Trophoblast cell (in vitro differentiated cells and primary cell): ENCODE measurements around the gene DNAJC4.

Experiments
- DNase-seq, 2 donors: peaks; one replicate each; pipeline ENCODE4 v3.0.0-alpha.2; 2016
- H2AFZ ChIP-seq: 2 replicates; pipeline ENCODE4 v1.6.1; 2013; ENCODE audit warnings: low read length, moderate library complexity, mild to moderate bottlenecking; ENCODE audit not compliant: insufficient read depth, poor library complexity
- H2AK5ac ChIP-seq: 2 replicates; pipeline ENCODE4 v1.6.1; 2013; ENCODE audit warnings: mild to moderate bottlenecking, low read length
- H2BK120ac ChIP-seq: 2 replicates; pipeline ENCODE4 v1.6.1; 2013; ENCODE audit warnings: low read length, mild to moderate bottlenecking, moderate library complexity; ENCODE audit not compliant: insufficient read depth, poor library complexity
- H2BK12ac ChIP-seq: 2 replicates; pipeline ENCODE4 v1.6.1; 2013; ENCODE audit warnings: mild to moderate bottlenecking, low read length, moderate library complexity
- H2BK5ac ChIP-seq: 2 replicates; pipeline ENCODE4 v1.6.1; 2013; ENCODE audit warnings: low read length, low read depth, moderate library complexity, mild to moderate bottlenecking; ENCODE audit not compliant: poor library complexity
- H3K14ac ChIP-seq: 2 replicates; pipeline ENCODE4 v1.6.1; 2013; ENCODE audit warnings: mild to moderate bottlenecking, low read length
- H3K18ac ChIP-seq: 2 replicates; pipeline ENCODE4 v1.6.1; 2013; ENCODE audit warnings: mild to moderate bottlenecking, low read length
- H3K23ac ChIP-seq: 2 replicates; pipeline ENCODE4 v1.6.1; 2013; ENCODE audit warnings: low read length
- H3K27ac ChIP-seq: 2 replicates; pipeline ENCODE4 v1.5.1; 2013; ENCODE audit warnings: low read depth, mild to moderate bottlenecking, inconsistent platforms, low read length, moderate library complexity
- H3K27me3 ChIP-seq: 2 replicates; pipeline ENCODE4 v1.6.1; 2013; ENCODE audit warnings: inconsistent platforms, mild to moderate bottlenecking, low read length, moderate library complexity; ENCODE audit not compliant: insufficient read depth
- H3K36me3 ChIP-seq, 2 experiments: 1 replicate in 1 of 2; 2 replicates in 1 of 2; pipeline ENCODE4 v1.6.1; 2013; ENCODE audit warnings: low read length in 2 of 2, mild to moderate bottlenecking in 2 of 2, moderate library complexity in 1 of 2; ENCODE audit not compliant: insufficient read depth in 2 of 2, control insufficient read depth in 1 of 2
- H3K4ac ChIP-seq: 2 replicates; pipeline ENCODE4 v1.6.1; 2013; ENCODE audit warnings: low read depth, mild to moderate bottlenecking, low read length, moderate library complexity
- H3K4me1 ChIP-seq, 2 experiments: 1 replicate in 1 of 2; 2 replicates in 1 of 2; pipeline ENCODE4 v1.6.1; 2013; ENCODE audit warnings: low read length in 2 of 2, mild to moderate bottlenecking in 2 of 2, moderate library complexity in 1 of 2; ENCODE audit not compliant: insufficient read depth in 2 of 2, control insufficient read depth in 1 of 2
- H3K4me2 ChIP-seq: 2 replicates; pipeline ENCODE4 v1.6.1; 2013; ENCODE audit warnings: inconsistent platforms, mild to moderate bottlenecking, low read length, moderate library complexity
- H3K4me3 ChIP-seq: 2 replicates; pipeline ENCODE4 v1.5.1; 2013; ENCODE audit warnings: mild to moderate bottlenecking, low read depth, low read length, inconsistent platforms
- H3K79me1 ChIP-seq: one replicate; pipeline ENCODE4 v1.6.1; 2013; ENCODE audit warnings: low read length
- H3K79me2 ChIP-seq: 2 replicates; pipeline ENCODE4 v1.6.1; 2013; ENCODE audit warnings: low read length, mild to moderate bottlenecking; ENCODE audit not compliant: control insufficient read depth, insufficient read depth, poor library complexity
- H3K9ac ChIP-seq: 2 replicates; pipeline ENCODE4 v1.6.1; 2013; ENCODE audit warnings: mild to moderate bottlenecking, low read length
- H3K9me3 ChIP-seq: 2 replicates; pipeline ENCODE4 v1.6.1; 2013; ENCODE audit warnings: low read depth, mild to moderate bottlenecking, control low read depth, inconsistent platforms, low read length; ENCODE audit not compliant: insufficient read depth
- H4K12ac ChIP-seq: 2 replicates; pipeline ENCODE4 v1.6.1; 2013; ENCODE audit warnings: low read depth, mild to moderate bottlenecking, low read length, moderate library complexity
- H4K8ac ChIP-seq: 2 replicates; pipeline ENCODE4 v1.6.1; 2013; ENCODE audit warnings: low read depth, mild to moderate bottlenecking, low read length, moderate library complexity
- H4K91ac ChIP-seq: one replicate; pipeline ENCODE4 v1.6.1; 2013; ENCODE audit warnings: low read depth, mild to moderate bottlenecking, low read length, moderate library complexity
- WGBS: extraction: QIAGEN DNeasy Blood & Tissue Kit; methylation state at CpG from one replicate; pipeline ENCODE4 v1.1.7; 2013; ENCODE audit warnings: missing lambda C conversion rate; ENCODE audit not compliant: insufficient read length, insufficient coverage; ENCODE audit errors: extremely low coverage; 5-methylcytosine and 5-hydroxymethylcytosine counted together

DNAJC4 gene

DNA sequence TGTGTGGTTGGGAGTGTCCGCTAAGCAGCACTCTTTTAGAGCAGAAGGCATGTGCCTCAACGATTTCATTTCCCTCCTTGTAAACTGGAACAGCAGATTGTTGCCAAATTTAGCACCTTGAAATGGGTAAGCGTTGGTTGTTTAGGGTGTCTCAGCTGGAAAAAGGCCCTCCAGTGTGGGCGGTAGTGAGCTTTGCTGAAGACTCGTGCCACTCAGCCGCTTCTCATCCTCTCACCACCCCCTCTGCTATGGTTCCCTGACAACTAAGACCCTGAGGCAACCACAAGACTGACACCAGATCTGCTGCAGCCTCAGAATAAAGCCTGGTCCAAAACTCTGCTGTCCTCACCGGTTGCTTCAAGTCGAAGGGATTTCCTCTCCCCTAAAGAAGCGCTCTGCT, 33.7 kb upstream of the DNAJC4 start:
- Histone ChIP-seq H3K79me2 (no peaks in the 10 kb centered on the region), H3K36me3 (peaks cover 66 to 81% of the 10 kb centered on the region in 2 experiments), H2BK5ac (no peak overlapping the region), H3K9me3 (no peaks in the 10 kb centered on the region), H4K12ac (no peak overlapping the region), H3K14ac (no peak overlapping the region), H2AFZ (no peak overlapping the region), H3K4me2 (no peak overlapping the region), H2BK120ac (no peak overlapping the region), H4K8ac (no peak overlapping the region), H3K18ac (no peak overlapping the region), H3K79me1 (no peaks in the 10 kb centered on the region), H3K4ac (no peak overlapping the region), H2BK12ac (no peak overlapping the region), H3K4me3 (no peak overlapping the region), H3K27ac (no peak overlapping the region), H3K4me1 (no peaks in the 10 kb centered on the region), H3K27me3 (no peaks in the 10 kb centered on the region), H3K9ac (no peak overlapping the region), H4K91ac (no peak overlapping the region), H3K23ac (no peak overlapping the region), H2AK5ac (no peak overlapping the region)
- no peak for DNase-seq
- WGBS: no CpG with 5 or more reads among the region's 9 CpGs

- no peaks in the 10 kb centered on the region for H3K9me3 ChIP-seq
- no peak overlapping the region for H3K14ac ChIP-seq
- H3K23ac ChIP-seq: no peak overlapping the region
- no CpG with 5 or more reads among the region's 2 CpGs for WGBS
- no peak overlapping the region for H3K4ac ChIP-seq
- H2BK5ac ChIP-seq: no peak overlapping the region
- H2AFZ ChIP-seq: no peak overlapping the region
- H3K27me3 ChIP-seq: no peaks in the 10 kb centered on the region
- no peak overlapping the region for H2BK120ac ChIP-seq
- H3K4me2 ChIP-seq: no peak overlapping the region
- H3K4me1 ChIP-seq: no peaks in the 10 kb centered on the region
- H2BK12ac ChIP-seq: no peak overlapping the region
- no peak overlapping the region for H2AK5ac ChIP-seq
- no peaks in the 10 kb centered on the region for H3K79me1 ChIP-seq
- no peaks in the 10 kb centered on the region for H3K79me2 ChIP-seq
- no peak overlapping the region for H3K27ac ChIP-seq
- peaks cover 66 to 89% of the 10 kb centered on the region in 2 experiments for H3K36me3 ChIP-seq
- no peak for DNase-seq
- H3K18ac ChIP-seq: no peak overlapping the region
- H3K4me3 ChIP-seq: no peak overlapping the region
- no peak overlapping the region for H4K8ac ChIP-seq
- no peak overlapping the region for H3K9ac ChIP-seq
- no peak overlapping the region for H4K91ac ChIP-seq
- no peak overlapping the region for H4K12ac ChIP-seq
Observed at GRCh38 chr11:64198511-64198910, 31.8 kb upstream of the DNAJC4 start.

- DNase-seq: no peak
- no peak overlapping the region for H4K8ac ChIP-seq
- H3K9me3 ChIP-seq: no peaks in the 10 kb centered on the region
- H3K27ac ChIP-seq: no peak overlapping the region
- no peak overlapping the region for H3K9ac ChIP-seq
- no peak overlapping the region for H2BK120ac ChIP-seq
- no peaks in the 10 kb centered on the region for H3K27me3 ChIP-seq
- no peaks in the 10 kb centered on the region for H3K79me1 ChIP-seq
- no CpG with 5 or more reads among the region's 3 CpGs for WGBS
- H3K4ac ChIP-seq: no peak overlapping the region
- H3K23ac ChIP-seq: no peak overlapping the region
- no peak overlapping the region for H3K4me2 ChIP-seq
- H2AK5ac ChIP-seq: no peak overlapping the region
- no peaks in the 10 kb centered on the region for H3K4me1 ChIP-seq
- H3K4me3 ChIP-seq: no peak overlapping the region
- H3K36me3 ChIP-seq: peaks cover 70 to 89% of the 10 kb centered on the region in 2 experiments
- no peak overlapping the region for H2BK5ac ChIP-seq
- no peak overlapping the region for H2AFZ ChIP-seq
- H2BK12ac ChIP-seq: no peak overlapping the region
- no peak overlapping the region for H4K91ac ChIP-seq
- H3K79me2 ChIP-seq: no peaks in the 10 kb centered on the region
- H3K18ac ChIP-seq: no peak overlapping the region
- no peak overlapping the region for H4K12ac ChIP-seq
- no peak overlapping the region for H3K14ac ChIP-seq
Observed at GRCh38 chr11:64201543-64201942, 28.8 kb upstream of the DNAJC4 start.

DNA sequence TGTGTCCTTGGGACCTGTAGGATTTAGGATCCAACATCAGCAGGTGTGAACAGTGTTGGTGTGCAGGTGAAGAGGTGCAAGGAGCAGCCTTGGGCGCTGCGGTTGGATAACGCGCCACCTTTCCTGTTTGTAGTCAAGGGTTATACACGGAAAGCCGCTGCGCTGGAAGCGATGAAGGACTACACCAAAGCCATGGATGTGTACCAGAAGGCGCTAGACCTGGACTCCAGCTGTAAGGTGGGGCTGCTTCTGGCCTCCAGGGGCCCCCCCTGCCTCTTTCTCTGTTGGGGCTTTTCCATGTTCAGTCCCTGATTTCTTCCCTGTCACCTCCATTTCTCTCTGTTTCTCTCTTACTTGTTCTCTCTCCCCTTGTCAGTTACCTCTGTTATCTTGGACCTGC, 27.4 kb upstream of the DNAJC4 start:
- WGBS: no CpG with 5 or more reads among the region's 9 CpGs

More for the DNA sequence above, 27.4 kb upstream of the DNAJC4 start:
- Histone ChIP-seq H2BK5ac (no peak overlapping the region), H4K8ac (no peak overlapping the region), H3K4ac (no peak overlapping the region), H3K14ac (no peak overlapping the region), H3K9me3 (no peaks in the 10 kb centered on the region), H3K36me3 (peaks cover 70 to 85% of the 10 kb centered on the region in 2 experiments), H3K4me3 (no peak overlapping the region), H4K91ac (no peak overlapping the region), H2AK5ac (no peak overlapping the region), H4K12ac (no peak overlapping the region), H3K23ac (no peak overlapping the region), H3K9ac (no peak overlapping the region), H2BK120ac (no peak overlapping the region), H3K27me3 (no peaks in the 10 kb centered on the region), H3K18ac (no peak overlapping the region), H2AFZ (no peak overlapping the region), H3K27ac (no peak overlapping the region), H3K79me1 (no peaks in the 10 kb centered on the region), H2BK12ac (no peak overlapping the region), H3K4me2 (no peak overlapping the region), H3K4me1 (peaks cover 0 to 7% of the 10 kb centered on the region in 2 experiments), H3K79me2 (no peaks in the 10 kb centered on the region)
- DNase-seq: no peak
